C4-2B (cell line): Measurements from ENCODE around the gene ATP4B.

Experiments used
- ZFX ChIP-seq: fragments of 450-650 bp; IDR thresholded peaks from 2 replicates; pipeline ENCODE4 v1.6.1; 2017
- TF ChIP-seq, protein P1 (sequence below): fragments of 450-650 bp; conservative IDR thresholded peaks from 2 replicates; pipeline ENCODE4 v1.5.1; 2017; ENCODE audit warnings: mild to moderate bottlenecking

DNA sequence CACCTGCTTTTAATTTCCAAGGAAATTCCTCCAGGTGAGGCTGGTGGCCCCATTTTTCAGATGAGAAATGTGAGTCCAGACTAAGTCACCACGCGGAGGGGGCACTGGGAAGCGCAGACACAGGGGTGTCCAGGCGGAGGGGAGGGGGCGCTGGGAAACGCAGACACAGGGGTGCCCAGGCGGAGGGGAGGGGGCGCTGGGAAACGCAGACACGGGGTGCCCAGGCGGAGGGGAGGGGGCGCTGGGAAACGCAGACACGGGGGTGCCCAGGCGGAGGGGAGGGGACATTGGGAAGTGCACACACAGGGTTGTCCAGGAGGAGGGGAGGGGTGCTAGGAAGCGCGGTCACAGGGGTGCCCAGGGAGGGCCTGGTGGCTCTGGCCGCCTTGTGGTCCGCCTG lies 12.5 kb upstream of the ATP4B start:
- TF ChIP-seq, protein P1, sequence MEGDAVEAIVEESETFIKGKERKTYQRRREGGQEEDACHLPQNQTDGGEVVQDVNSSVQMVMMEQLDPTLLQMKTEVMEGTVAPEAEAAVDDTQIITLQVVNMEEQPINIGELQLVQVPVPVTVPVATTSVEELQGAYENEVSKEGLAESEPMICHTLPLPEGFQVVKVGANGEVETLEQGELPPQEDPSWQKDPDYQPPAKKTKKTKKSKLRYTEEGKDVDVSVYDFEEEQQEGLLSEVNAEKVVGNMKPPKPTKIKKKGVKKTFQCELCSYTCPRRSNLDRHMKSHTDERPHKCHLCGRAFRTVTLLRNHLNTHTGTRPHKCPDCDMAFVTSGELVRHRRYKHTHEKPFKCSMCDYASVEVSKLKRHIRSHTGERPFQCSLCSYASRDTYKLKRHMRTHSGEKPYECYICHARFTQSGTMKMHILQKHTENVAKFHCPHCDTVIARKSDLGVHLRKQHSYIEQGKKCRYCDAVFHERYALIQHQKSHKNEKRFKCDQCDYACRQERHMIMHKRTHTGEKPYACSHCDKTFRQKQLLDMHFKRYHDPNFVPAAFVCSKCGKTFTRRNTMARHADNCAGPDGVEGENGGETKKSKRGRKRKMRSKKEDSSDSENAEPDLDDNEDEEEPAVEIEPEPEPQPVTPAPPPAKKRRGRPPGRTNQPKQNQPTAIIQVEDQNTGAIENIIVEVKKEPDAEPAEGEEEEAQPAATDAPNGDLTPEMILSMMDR: no peak
- TF ChIP-seq ZFX: no peak
